MM.1S (cell line): ENCODE results near the gene PIP4K2A.
"Not testable (repeated sequence)": the region's sequence is repeated elsewhere in the genome, so short reads cannot be mapped to it uniquely, and the experiment has no call there.

Source experiments
- CTCF ChIP-seq: fragments of 300-600 bp; sonication (generic); IDR thresholded peaks from 2 replicates; pipeline ENCODE4 v1.5.1; 2016; ENCODE audit warnings: antibody characterized with exemption, low read length, mixed read lengths
- EZH2 ChIP-seq: fragments of 300-600 bp; sonication (generic); optimal IDR thresholded peaks from 2 replicates; pipeline ENCODE3; 2017; ENCODE audit warnings: low read depth, mild to moderate bottlenecking, antibody characterized with exemption, low read length, mixed read lengths

- not testable (repeated sequence) for TF ChIP-seq EZH2, CTCF
Observed at GRCh38 chr10:22512015-22512414, 202.4 kb downstream of the PIP4K2A start.
